Pons (tissue), 1 donor: ENCODE data around the gene COL9A1.
A peak's percentile ranks its signal among the peaks of the same experiment; 100 is the strongest.

Experiments used
- DNase-seq: peaks from one replicate; pipeline ENCODE4 v3.0.0-alpha.2; 2016; ENCODE audit warnings: low spot score

Gene COL9A1

GRCh38 chr6:70286905-70287304 lies 16.0 kb downstream of the COL9A1 start:
- no peak for DNase-seq

DNA sequence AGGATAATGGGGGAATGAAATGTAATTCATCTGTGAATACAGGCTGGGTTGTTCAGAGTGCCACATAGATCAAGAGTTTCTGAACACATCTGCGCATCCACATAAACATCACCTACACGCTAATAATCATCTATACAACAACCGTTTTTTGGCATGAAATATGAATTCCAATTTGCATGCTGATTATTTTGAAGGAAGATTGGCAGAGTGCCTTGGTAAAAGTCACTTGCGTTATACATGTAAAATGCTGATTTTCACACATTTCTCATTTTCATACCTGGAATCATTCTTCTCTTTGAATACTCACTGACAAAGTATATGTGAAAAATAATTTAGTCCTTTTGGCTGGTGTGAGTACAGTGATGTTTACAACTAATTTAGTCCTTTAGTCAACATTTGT lies 17.7 kb downstream of the COL9A1 start:
- DNase-seq: no peak

- no peak for DNase-seq
Measured at GRCh38 chr6:70282919-70283461, 19.9 kb downstream of the COL9A1 start.

DNA sequence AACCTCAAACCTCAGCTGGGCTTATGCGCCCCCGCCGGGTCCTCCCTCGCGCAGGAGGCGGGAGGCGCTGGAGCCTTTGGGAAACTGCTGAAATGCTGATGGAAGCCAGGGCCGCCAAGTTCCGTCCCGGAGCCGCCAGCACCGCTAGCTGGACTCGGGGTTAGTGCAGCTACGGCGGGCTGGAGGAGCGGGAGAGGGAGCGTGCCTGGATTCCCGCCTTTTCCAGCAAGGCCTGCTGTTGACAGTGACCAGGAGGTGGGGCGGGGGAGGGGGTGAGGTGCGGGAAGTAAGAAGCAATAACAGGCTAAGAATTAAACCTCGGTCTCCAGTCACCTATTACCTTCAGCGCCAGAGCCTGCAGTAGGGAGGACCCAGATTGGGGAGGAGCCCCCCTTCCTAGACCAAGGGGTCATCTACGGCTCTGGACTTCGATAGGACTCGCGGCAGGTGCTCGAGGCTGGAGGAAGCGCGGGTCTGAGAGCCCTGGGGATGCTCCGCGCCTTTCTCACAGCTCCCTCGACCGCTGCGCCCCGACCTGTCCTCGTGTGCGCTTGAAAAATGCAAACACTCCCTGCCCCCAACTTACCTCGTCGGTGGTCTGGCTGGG lies 20.5 kb downstream of the COL9A1 start:
- DNase-seq: no peak

DNA sequence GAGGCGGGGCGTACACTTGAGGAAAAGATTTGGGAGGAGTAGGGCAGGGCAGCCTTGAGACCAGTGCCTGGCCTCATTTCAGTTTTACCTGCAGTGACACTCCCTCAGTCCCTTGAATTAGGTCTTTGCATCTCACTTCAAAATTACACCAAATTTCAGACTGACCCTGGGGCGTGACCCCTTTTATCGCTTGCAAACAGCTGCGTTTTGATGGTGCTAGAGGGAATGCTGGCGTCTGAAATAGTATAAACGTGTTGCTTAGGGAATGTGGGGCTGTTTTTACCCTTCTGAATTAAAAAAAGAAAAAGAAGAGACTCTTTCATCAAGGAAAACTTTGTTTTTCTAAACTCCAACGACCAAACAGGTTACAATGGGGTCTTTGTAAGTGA lies 21.0 kb downstream of the COL9A1 start:
- DNase-seq: no peak

- no peak for DNase-seq
Measured at GRCh38 chr6:70280400-70280853, 22.5 kb downstream of the COL9A1 start.

- no peak for DNase-seq
Measured at GRCh38 chr6:70277470-70277869, 25.4 kb downstream of the COL9A1 start.

DNA sequence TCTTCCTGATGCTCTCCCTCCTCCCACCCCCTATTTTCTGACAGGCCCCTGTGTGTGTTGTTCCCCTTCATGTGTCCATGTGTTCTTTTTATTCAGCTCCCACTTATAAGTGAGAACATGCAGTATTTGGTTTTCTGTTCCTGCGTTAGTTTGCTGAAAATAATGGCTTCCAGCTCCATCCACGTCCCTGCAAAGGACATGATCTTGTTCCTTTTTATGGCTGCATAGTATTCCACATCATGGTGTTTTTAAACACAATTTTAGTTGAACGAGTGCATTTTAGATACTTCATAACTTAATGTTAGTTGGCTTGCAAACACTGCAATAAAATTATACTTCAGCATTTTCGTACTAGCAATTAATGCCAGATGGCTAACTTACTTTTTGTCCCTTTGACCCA lies 28.5 kb downstream of the COL9A1 start:
- DNase-seq: no peak

- no peak for DNase-seq
Measured at GRCh38 chr6:70272071-70272470, 30.8 kb downstream of the COL9A1 start.

GRCh38 chr6:70270287-70271005 lies 32.4 kb downstream of the COL9A1 start:
- DNase-seq: no peak

- no peak for DNase-seq
Measured at GRCh38 chr6:70266142-70266541, 36.7 kb downstream of the COL9A1 start.

DNA sequence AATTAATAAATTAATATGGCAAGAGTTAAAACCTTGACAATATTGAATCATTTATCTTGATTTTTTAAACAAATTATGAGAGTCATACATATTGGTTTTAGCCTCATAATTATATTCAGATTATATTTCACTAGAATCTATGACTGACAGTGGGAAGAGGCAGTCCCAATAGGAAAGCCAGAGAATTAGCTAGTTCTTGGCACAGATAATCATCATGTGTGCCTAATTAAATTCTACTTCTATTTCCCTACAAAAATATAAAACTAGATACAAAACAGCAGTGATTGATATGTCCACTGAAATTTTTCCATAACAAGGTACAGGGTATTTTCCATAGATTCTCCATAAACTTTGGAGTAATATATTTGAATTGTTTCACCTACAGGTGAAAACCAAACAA lies 38.6 kb downstream of the COL9A1 start:
- no peak for DNase-seq

- DNase-seq: no peak
Measured at GRCh38 chr6:70258483-70258882, 44.4 kb downstream of the COL9A1 start.

DNA sequence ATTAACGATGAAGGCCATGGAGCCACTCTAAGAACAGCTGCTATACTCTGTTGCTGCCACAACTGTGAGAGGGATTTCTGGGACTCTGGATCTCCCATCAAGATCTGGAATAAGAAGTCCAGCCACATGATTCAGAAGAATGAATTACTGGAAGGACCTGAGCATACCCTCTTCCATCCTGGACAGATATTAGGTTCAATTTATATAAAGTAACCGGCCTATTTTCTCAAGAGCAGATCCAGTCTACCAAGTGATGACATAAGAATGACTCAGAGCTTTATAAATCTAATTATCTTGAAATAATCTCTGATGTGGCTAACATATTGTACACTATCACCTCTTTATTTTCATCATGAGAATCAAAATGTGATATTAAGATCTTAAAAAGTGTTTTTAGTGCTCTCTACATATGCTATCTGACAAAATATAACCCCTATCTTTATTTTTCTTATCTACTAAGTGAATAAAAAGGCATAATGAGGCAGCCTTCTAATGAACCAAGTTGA lies 45.1 kb downstream of the COL9A1 start:
- DNase-seq: no peak

- DNase-seq: no peak
Measured at GRCh38 chr6:70254784-70255183, 48.1 kb downstream of the COL9A1 start.

DNA sequence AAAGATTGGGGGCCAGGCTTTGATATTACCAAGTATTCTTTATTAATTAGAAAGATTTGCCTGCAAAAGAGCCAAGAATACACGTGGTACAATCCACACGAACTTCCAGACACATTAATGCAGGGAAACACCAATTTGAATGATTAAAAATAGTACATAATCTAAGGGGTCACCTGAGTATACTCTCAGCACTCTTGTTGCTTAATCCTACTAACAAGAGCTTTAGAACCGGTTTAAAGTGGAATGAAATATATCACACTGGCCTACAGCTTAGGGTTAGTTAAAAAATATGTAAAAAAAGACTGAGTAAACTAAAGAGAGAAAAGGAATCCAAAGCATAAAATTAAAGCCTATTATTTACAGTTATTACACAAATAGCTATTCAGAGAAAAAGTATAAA lies 49.0 kb downstream of the COL9A1 start:
- DNase-seq: no peak

DNA sequence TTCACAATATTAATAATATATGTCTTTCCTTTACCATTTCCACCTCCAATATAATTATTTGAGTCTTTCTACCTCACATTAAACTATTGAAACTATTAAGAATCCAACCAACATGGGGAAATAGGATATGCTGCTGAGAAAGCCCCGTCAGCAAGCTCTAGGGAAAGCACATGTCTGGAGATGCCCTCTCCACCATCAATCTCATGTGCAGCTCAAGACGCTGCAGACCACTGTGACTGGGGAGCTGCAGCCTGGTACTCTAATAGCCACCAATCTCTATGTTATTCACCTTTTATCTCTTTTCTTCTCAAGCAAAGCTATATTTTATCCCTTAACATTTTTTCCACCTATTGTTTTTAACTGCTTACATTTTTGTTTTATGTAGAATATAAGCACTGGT lies 50.3 kb downstream of the COL9A1 start:
- DNase-seq: no peak

DNA sequence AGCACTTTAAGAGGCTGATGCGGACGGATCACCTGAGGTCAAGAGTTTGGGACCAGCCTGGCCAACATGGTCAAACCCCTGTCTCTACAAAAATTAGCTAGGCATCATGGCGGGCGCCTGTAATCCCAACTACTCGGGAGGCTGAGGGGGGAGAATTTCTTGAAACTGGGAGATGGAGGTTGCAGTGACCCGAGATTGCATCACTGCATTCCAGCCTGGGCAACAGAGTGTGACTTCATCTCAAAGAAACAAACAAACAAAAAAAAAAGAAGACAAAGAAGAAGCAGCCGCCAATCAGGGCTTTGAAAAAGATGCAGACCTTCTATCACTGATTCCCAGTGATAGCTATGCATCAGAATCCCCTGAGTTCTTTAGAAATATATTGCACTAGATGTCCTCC lies 56.8 kb downstream of the COL9A1 start:
- no peak for DNase-seq

GRCh38 chr6:70241991-70242420 lies 60.9 kb downstream of the COL9A1 start:
- no peak for DNase-seq

GRCh38 chr6:70241031-70241430 lies 61.9 kb downstream of the COL9A1 start:
- peak; percentile 50 for DNase-seq

DNA sequence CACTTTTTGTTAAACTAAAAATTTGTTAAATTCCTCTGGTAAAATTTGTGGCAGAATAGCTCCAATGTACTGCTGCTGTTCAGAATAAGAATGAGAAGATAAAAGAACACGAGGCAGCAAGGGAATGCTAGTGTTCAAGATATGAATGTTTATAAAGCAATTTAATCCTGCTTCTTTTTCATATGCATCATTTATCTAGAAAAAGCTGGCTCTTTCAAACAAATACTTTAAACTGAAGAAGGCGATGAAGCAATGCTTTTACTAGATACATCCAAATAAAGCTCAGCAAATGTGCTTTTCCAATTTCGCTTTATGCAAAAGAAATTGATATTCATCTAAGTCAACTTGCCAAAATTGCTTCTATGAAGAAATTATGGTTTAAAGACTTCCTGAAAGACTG lies 66.5 kb downstream of the COL9A1 start:
- no peak for DNase-seq

- DNase-seq: no peak
Measured at GRCh38 chr6:70234561-70235236, 68.2 kb downstream of the COL9A1 start.

- DNase-seq: no peak
Measured at GRCh38 chr6:70231311-70231710, 71.6 kb downstream of the COL9A1 start.
